ENCODE data around the gene NUP37.

NUP37 gene

GRCh38 chr12:102120886-102121285, 972 bp upstream of the NUP37 start:
- no peaks in the 10 kb centered on the region for H3K9me3 ChIP-seq (ENCODE audit: insufficient read depth, low read depth, low read length)
- peak overlapping the region; percentile 95 for H3K4me2 ChIP-seq (ENCODE audit: low read depth, low read length, poor library complexity, severe bottlenecking)
- peaks cover 51% of the 10 kb centered on the region for H3K4me1 ChIP-seq (ENCODE audit: insufficient read depth, low read length, poor library complexity, severe bottlenecking)
- no peaks in the 10 kb centered on the region for H3K9me2 ChIP-seq (replicated peaks; ENCODE audit: low read depth, low read length)
- H3K36me3 ChIP-seq (ENCODE audit: insufficient read depth, low read length), result peaks cover 2% of the 10 kb centered on the region; the same call in 1 of the 2 replicates
- H3F3A ChIP-seq (ENCODE audit: low read depth), result 0 out of 2 replicates have a peak, but pooled peaks cover 3% of the 10 kb centered on the region
- H2AFZ ChIP-seq (ENCODE audit: low read length), result peak overlapping the region; percentile 94
- H3K9ac ChIP-seq (ENCODE audit: low read depth, low read length, poor library complexity, severe bottlenecking), result peak overlapping the region; percentile 99
- peak overlapping the region; percentile 90 for H3K4me3 ChIP-seq (ENCODE audit: low read length, poor library complexity, severe bottlenecking)
- H4K20me1 ChIP-seq (ENCODE audit: insufficient read depth, low read length, poor library complexity, severe bottlenecking), result peaks cover 40% of the 10 kb centered on the region
- peaks cover 70% of the 10 kb centered on the region for H3K79me2 ChIP-seq (ENCODE audit: insufficient read depth, low read length)
- no peak for TF ChIP-seq EZH2phosphoT487 (IDR thresholded peaks at IDR 0.05; ENCODE audit: borderline replicate concordance)
- no peak for TF ChIP-seq CTCF (conservative IDR thresholded peaks at IDR 0.05; ENCODE audit: low read length)
- H3K27me3 ChIP-seq (ENCODE audit: insufficient read depth, low read length, poor library complexity, severe bottlenecking), result no peaks in the 10 kb centered on the region

DNA sequence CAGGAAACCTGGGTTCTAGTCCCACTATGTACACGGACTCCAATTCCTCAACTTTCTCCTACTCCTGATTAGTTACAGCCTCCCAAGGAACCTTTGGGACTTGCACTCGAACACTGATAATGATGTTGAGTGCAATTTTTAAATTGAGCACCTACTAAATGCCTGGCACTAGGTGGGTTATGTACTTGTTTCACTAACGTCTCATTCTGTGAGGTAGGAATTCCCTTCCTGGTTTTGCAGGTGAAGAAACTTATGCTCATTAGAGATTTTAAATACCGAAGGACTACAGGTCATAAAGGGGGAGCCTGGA, 605 bp upstream of the NUP37 start:
- 0 out of 2 replicates have a peak, but pooled peaks cover 3% of the 10 kb centered on the region for H3F3A ChIP-seq (ENCODE audit: low read depth)
- H3K79me2 ChIP-seq (ENCODE audit: insufficient read depth, low read length), result peaks cover 67% of the 10 kb centered on the region
- peaks cover 40% of the 10 kb centered on the region for H4K20me1 ChIP-seq (ENCODE audit: insufficient read depth, low read length, poor library complexity, severe bottlenecking)
- H3K9me2 ChIP-seq (replicated peaks; ENCODE audit: low read depth, low read length), result no peaks in the 10 kb centered on the region
- peak overlapping the region; percentile 90 for H3K4me3 ChIP-seq (ENCODE audit: low read length, poor library complexity, severe bottlenecking)
- no peaks in the 10 kb centered on the region for H3K27me3 ChIP-seq (ENCODE audit: insufficient read depth, low read length, poor library complexity, severe bottlenecking)
- H3K9ac ChIP-seq (ENCODE audit: low read depth, low read length, poor library complexity, severe bottlenecking), result peak overlapping the region; percentile 99
- no peaks in the 10 kb centered on the region for H3K9me3 ChIP-seq (ENCODE audit: insufficient read depth, low read depth, low read length)
- peak overlapping the region; percentile 94 for H2AFZ ChIP-seq (ENCODE audit: low read length)
- no peak for TF ChIP-seq EZH2phosphoT487 (IDR thresholded peaks at IDR 0.05; ENCODE audit: borderline replicate concordance)
- TF ChIP-seq CTCF (conservative IDR thresholded peaks at IDR 0.05; ENCODE audit: low read length), result no peak
- peaks cover 1% of the 10 kb centered on the region; the same call in 1 of the 2 replicates for H3K36me3 ChIP-seq (ENCODE audit: insufficient read depth, low read length)
- peaks cover 51% of the 10 kb centered on the region for H3K4me1 ChIP-seq (ENCODE audit: insufficient read depth, low read length, poor library complexity, severe bottlenecking)
- peak overlapping the region; percentile 95 for H3K4me2 ChIP-seq (ENCODE audit: low read depth, low read length, poor library complexity, severe bottlenecking)

DNA sequence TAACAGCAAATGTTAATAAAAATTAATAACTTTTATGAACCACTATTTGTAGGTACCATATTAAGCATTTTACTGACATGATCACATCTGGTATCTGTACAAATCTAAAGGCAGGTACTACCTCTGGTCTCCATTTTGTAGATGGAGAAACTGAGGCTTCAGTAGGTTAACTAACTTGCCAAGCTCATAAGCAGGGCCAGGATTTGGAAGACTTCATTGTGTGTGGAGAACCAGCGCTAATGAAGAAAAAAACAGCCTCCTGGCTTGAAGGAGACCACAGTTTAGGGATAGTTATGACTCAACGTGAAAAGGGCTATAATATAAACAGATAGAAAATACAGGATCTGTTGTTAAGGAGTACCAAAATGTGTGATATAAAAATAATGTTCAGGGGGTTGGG, 1.0 kb downstream of the NUP37 start:
- Histone ChIP-seq H3K9me3 (ENCODE audit: insufficient read depth, low read depth, low read length) (no peaks in the 10 kb centered on the region), H3K36me3 (ENCODE audit: insufficient read depth, low read length) (no peaks in the 10 kb centered on the region), H3K4me3 (ENCODE audit: low read length, poor library complexity, severe bottlenecking) (peak overlapping the region; percentile 90), H3K4me1 (ENCODE audit: insufficient read depth, low read length, poor library complexity, severe bottlenecking) (peaks cover 46% of the 10 kb centered on the region), H3K4me2 (ENCODE audit: low read depth, low read length, poor library complexity, severe bottlenecking) (peak overlapping the region; percentile 93), H3K9ac (ENCODE audit: low read depth, low read length, poor library complexity, severe bottlenecking) (peak overlapping the region; percentile 99), H3K9me2 (replicated peaks; ENCODE audit: low read depth, low read length) (no peaks in the 10 kb centered on the region), H3F3A (ENCODE audit: low read depth) (0 out of 2 replicates have a peak, but pooled peaks cover 3% of the 10 kb centered on the region), H2AFZ (ENCODE audit: low read length) (no peak overlapping the region), H4K20me1 (ENCODE audit: insufficient read depth, low read length, poor library complexity, severe bottlenecking) (peaks cover 28% of the 10 kb centered on the region), H3K27me3 (ENCODE audit: insufficient read depth, low read length, poor library complexity, severe bottlenecking) (no peaks in the 10 kb centered on the region), H3K79me2 (ENCODE audit: insufficient read depth, low read length) (peaks cover 54% of the 10 kb centered on the region)
- TF ChIP-seq CTCF (conservative IDR thresholded peaks at IDR 0.05; ENCODE audit: low read length) (no peak), EZH2phosphoT487 (IDR thresholded peaks at IDR 0.05; ENCODE audit: borderline replicate concordance) (no peak)
